ENCODE measurements around the gene C3orf18. TPM values are rescaled to one million over a fixed set of nuclear protein-coding genes. Genes with fewer than 3 reads are reported as not detected.
"Not testable (repeated sequence)": the region's sequence is repeated elsewhere in the genome, so short reads cannot be mapped to it uniquely, and the experiment has no call there.

The C3orf18 gene
- total RNA-seq, 3 donors from 2014 or later (not counting 1 experiment from before 2014, with no cell fraction given), result 7.5 to 15.3 (median 11.7) TPM

GRCh38 chr3:50516440-50516871, 51.1 kb downstream of the C3orf18 start:
- H3K27ac Mint-ChIP-seq, result peak overlapping the region in 1 of 2 donors; percentile 55
- intact Hi-C loops (cut with micrococcal nuclease), result no loop called here
- no peaks in the 10 kb centered on the region for H3K36me3 ChIP-seq (ENCODE audit: control insufficient read depth, insufficient read depth, low read length)
- peaks cover 23% of the 10 kb centered on the region for H3K4me1 ChIP-seq (ENCODE audit: control insufficient read depth, insufficient read depth, low read length)
- no peaks in the 10 kb centered on the region for H3K9me3 ChIP-seq (ENCODE audit: control insufficient read depth, insufficient read depth, low read length)
- no peak for DNase-seq
- no peak for TF ChIP-seq CTCF (IDR thresholded peaks at IDR 0.05)
- WGBS (ENCODE audit: insufficient coverage), result 100% methylated on average over 4 of the region's 4 CpGs
- ATAC-seq, result no peak
- H3K9me3 Mint-ChIP-seq, result no peaks in the 10 kb centered on the region
- H3K27ac ChIP-seq (ENCODE audit: low read length), result peak overlapping the region; percentile 28
- H3K4me3 Mint-ChIP-seq, result peak overlapping the region; percentile 52
- H3K36me3 Mint-ChIP-seq, result no peaks in the 10 kb centered on the region
- no peaks in the 10 kb centered on the region for H3K27me3 Mint-ChIP-seq (ENCODE audit: low read depth in 2 of 2)
- peaks cover 25 to 32% of the 10 kb centered on the region in 2 donors for H3K4me1 Mint-ChIP-seq
- no peak overlapping the region for H3K4me3 ChIP-seq (ENCODE audit: low read length)
- H3K27me3 ChIP-seq (ENCODE audit: control insufficient read depth, insufficient read depth, low read length), result no peaks in the 10 kb centered on the region

GRCh38 chr3:50515565-50516439, 51.7 kb downstream of the C3orf18 start:
- no peaks in the 10 kb centered on the region for H3K36me3 Mint-ChIP-seq
- Histone ChIP-seq H3K9me3 (ENCODE audit: control insufficient read depth, insufficient read depth, low read length) (no peaks in the 10 kb centered on the region), H3K27ac (ENCODE audit: low read length) (peak overlapping the region; percentile 28), H3K27me3 (ENCODE audit: control insufficient read depth, insufficient read depth, low read length) (no peaks in the 10 kb centered on the region), H3K4me1 (ENCODE audit: control insufficient read depth, insufficient read depth, low read length) (peaks cover 23% of the 10 kb centered on the region), H3K4me3 (ENCODE audit: low read length) (no peak overlapping the region), H3K36me3 (ENCODE audit: control insufficient read depth, insufficient read depth, low read length) (no peaks in the 10 kb centered on the region)
- intact Hi-C loops (cut with micrococcal nuclease), result no loop called here
- TF ChIP-seq CTCF (IDR thresholded peaks at IDR 0.05), result no peak
- H3K27ac Mint-ChIP-seq, result peak overlapping the region in 1 of 2 donors; percentile 55
- H3K27me3 Mint-ChIP-seq (ENCODE audit: low read depth in 2 of 2), result no peaks in the 10 kb centered on the region
- ATAC-seq, result peak; percentile 52 to 79 (median 76)
- WGBS (ENCODE audit: insufficient coverage), result 22% methylated on average over 21 of the region's 22 CpGs
- no peak overlapping the region for H3K4me3 Mint-ChIP-seq
- DNase-seq, result peak in 1 of 2 donors; percentile 22
- H3K4me1 Mint-ChIP-seq, result peaks cover 25 to 32% of the 10 kb centered on the region in 2 donors
- no peaks in the 10 kb centered on the region for H3K9me3 Mint-ChIP-seq

- H3K4me1 ChIP-seq (ENCODE audit: control insufficient read depth, insufficient read depth, low read length), result peaks cover 16% of the 10 kb centered on the region
- H3K27me3 Mint-ChIP-seq (ENCODE audit: low read depth in 2 of 2); H3K9me3 ChIP-seq (ENCODE audit: control insufficient read depth, insufficient read depth, low read length); H3K27ac Mint-ChIP-seq; DNase-seq; H3K27me3 ChIP-seq (ENCODE audit: control insufficient read depth, insufficient read depth, low read length); H3K36me3 Mint-ChIP-seq; ATAC-seq; H3K36me3 ChIP-seq (ENCODE audit: control insufficient read depth, insufficient read depth, low read length); H3K27ac ChIP-seq (ENCODE audit: low read length); H3K4me3 Mint-ChIP-seq; intact Hi-C loops (cut with micrococcal nuclease); H3K4me3 ChIP-seq (ENCODE audit: low read length); H3K9me3 Mint-ChIP-seq: not testable (repeated sequence)
- 98% methylated on average over 8 of the region's 8 CpGs for WGBS (ENCODE audit: insufficient coverage)
- H3K4me1 Mint-ChIP-seq, result peaks cover 15 to 27% of the 10 kb centered on the region in 2 donors
Measured at GRCh38 chr3:50512908-50513307, 54.6 kb downstream of the C3orf18 start.

GRCh38 chr3:50512131-50512530, 55.4 kb downstream of the C3orf18 start:
- H3K27me3 ChIP-seq (ENCODE audit: control insufficient read depth, insufficient read depth, low read length), result no peaks in the 10 kb centered on the region
- no peaks in the 10 kb centered on the region for H3K36me3 Mint-ChIP-seq
- DNase-seq (no peak), ATAC-seq (no peak)
- H3K4me1 Mint-ChIP-seq, result peaks cover 15 to 27% of the 10 kb centered on the region in 2 donors
- no peaks in the 10 kb centered on the region for H3K9me3 Mint-ChIP-seq
- H3K36me3 ChIP-seq (ENCODE audit: control insufficient read depth, insufficient read depth, low read length), result no peaks in the 10 kb centered on the region
- H3K4me3 ChIP-seq (ENCODE audit: low read length), result no peak overlapping the region
- TF ChIP-seq CTCF (IDR thresholded peaks at IDR 0.05), result no peak
- no peak overlapping the region for H3K27ac Mint-ChIP-seq
- WGBS (ENCODE audit: insufficient coverage), result 80% methylated on average over 3 of the region's 3 CpGs
- intact Hi-C loops (cut with micrococcal nuclease), result no loop called here
- H3K27me3 Mint-ChIP-seq (ENCODE audit: low read depth in 2 of 2), result no peaks in the 10 kb centered on the region
- H3K4me3 Mint-ChIP-seq, result no peak overlapping the region
- H3K9me3 ChIP-seq (ENCODE audit: control insufficient read depth, insufficient read depth, low read length), result no peaks in the 10 kb centered on the region
- H3K4me1 ChIP-seq (ENCODE audit: control insufficient read depth, insufficient read depth, low read length), result peaks cover 16% of the 10 kb centered on the region
- H3K27ac ChIP-seq (ENCODE audit: low read length), result no peak overlapping the region
